CD4-positive, alpha-beta T cell treated with Interleukin-4 for 1 hour (primary cell): ENCODE results near the gene FES.

ENCODE experiments used
- DNase-seq, 2 donors: peaks; one replicate each; pipeline ENCODE4 v3.0.0-alpha.2; 2020 to 2022

FES gene

GRCh38 chr15:90877315-90877714, 7.0 kb upstream of the FES start:
- no peak for DNase-seq

- no peak for DNase-seq
Observed at GRCh38 chr15:90877996-90878395, 6.3 kb upstream of the FES start.

- no peak for DNase-seq
Observed at GRCh38 chr15:90878660-90879059, 5.6 kb upstream of the FES start.

GRCh38 chr15:90879730-90880366, 4.5 kb upstream of the FES start:
- DNase-seq, result no peak

- DNase-seq, result no peak
Observed at GRCh38 chr15:90880381-90881145, 3.7 kb upstream of the FES start.

- DNase-seq, result no peak
Observed at GRCh38 chr15:90881181-90881977, 2.9 kb upstream of the FES start.

- DNase-seq, result no peak
Observed at GRCh38 chr15:90881978-90882721, 2.2 kb upstream of the FES start.

GRCh38 chr15:90882781-90883525, 1.4 kb upstream of the FES start:
- no peak for DNase-seq

- DNase-seq, result no peak
Observed at GRCh38 chr15:90883526-90883975, 753 bp upstream of the FES start.

GRCh38 chr15:90884719-90885431, 571 bp downstream of the FES start:
- no peak for DNase-seq

GRCh38 chr15:90885432-90886290, 1.4 kb downstream of the FES start:
- peak; percentile 76 to 80 for DNase-seq

- DNase-seq, result no peak
Observed at GRCh38 chr15:90886291-90886614, 1.9 kb downstream of the FES start.

GRCh38 chr15:90887037-90887481, 2.8 kb downstream of the FES start:
- no peak for DNase-seq

GRCh38 chr15:90889313-90889730, 5.0 kb downstream of the FES start:
- no peak for DNase-seq

GRCh38 chr15:90889736-90890456, 5.6 kb downstream of the FES start:
- no peak for DNase-seq

- no peak for DNase-seq
Observed at GRCh38 chr15:90890839-90891238, 6.5 kb downstream of the FES start.

GRCh38 chr15:90891346-90891949, 7.1 kb downstream of the FES start:
- DNase-seq, result no peak

- DNase-seq, result no peak
Observed at GRCh38 chr15:90892023-90892422, 7.7 kb downstream of the FES start.

- no peak for DNase-seq
Observed at GRCh38 chr15:90892498-90893174, 8.3 kb downstream of the FES start.
